Measurements from ENCODE around the gene DYRK1A.
A peak's percentile ranks its signal among the peaks of the same experiment; 100 is the strongest.

GRCh38 chr21:37564341-37564923 is 197.9 kb downstream of the DYRK1A start:
- no peak for TF ChIP-seq POLR2A (IDR thresholded peaks at IDR 0.05)
- no peak for TF ChIP-seq CTCF (IDR thresholded peaks at IDR 0.05)
- TF ChIP-seq POLR2AphosphoS5 (IDR thresholded peaks at IDR 0.05), result peak in 1 of 3 donors; percentile 38

Data from transverse colon (tissue), 4 donors.